ENCODE measurements around the gene GSTM3. TPM values are rescaled to one million over a fixed set of nuclear protein-coding genes. Genes with fewer than 3 reads are reported as not detected.

The GSTM3 gene
- total RNA-seq, 1 experiment from 2014 or later = not detected

- peak; percentile 17 for DNase-seq (ENCODE audit: unreplicated experiment)
- ChIA-PET CTCF (interaction anchor here (0.8 to 1.5 kb wide), 3 partner anchors 120 to 221 kb away, joined by 3 to 8 read pairs (median 6); no protein-coding TSS in a partner anchor), POLR2A (no interaction called here)
- TF ChIP-seq CTCF (IDR thresholded peaks at IDR 0.05; ENCODE audit: unreplicated experiment) = no peak
- intact Hi-C loops (cut with micrococcal nuclease) = no loop called here
- Mint-ChIP-seq H3K4me1 (ENCODE audit: insufficient read depth, unreplicated experiment) (no peaks in the 10 kb centered on the region), H3K9me3 (ENCODE audit: unreplicated experiment) (no peaks in the 10 kb centered on the region), H3K4me3 (ENCODE audit: unreplicated experiment) (no peak overlapping the region), H3K27ac (ENCODE audit: low read depth, unreplicated experiment) (no peak overlapping the region), H3K27me3 (ENCODE audit: insufficient read depth, unreplicated experiment) (no peaks in the 10 kb centered on the region), H3K36me3 (ENCODE audit: insufficient read depth, unreplicated experiment) (no peaks in the 10 kb centered on the region)
- BruUV-seq (replicated peaks) = no TSS peak
Observed at GRCh38 chr1:109762821-109763645, 22.2 kb upstream of the GSTM3 start.

GRCh38 chr1:109762039-109762585 lies 21.3 kb upstream of the GSTM3 start:
- H3K27ac Mint-ChIP-seq (ENCODE audit: low read depth, unreplicated experiment) = no peak overlapping the region
- no peak overlapping the region for H3K4me3 Mint-ChIP-seq (ENCODE audit: unreplicated experiment)
- POLR2A ChIA-PET = no interaction called here

GRCh38 chr1:109761227-109762038 lies 20.6 kb upstream of the GSTM3 start:
- Mint-ChIP-seq H3K4me1 (ENCODE audit: insufficient read depth, unreplicated experiment) (no peaks in the 10 kb centered on the region), H3K4me3 (ENCODE audit: unreplicated experiment) (no peak overlapping the region), H3K27ac (ENCODE audit: low read depth, unreplicated experiment) (no peak overlapping the region), H3K9me3 (ENCODE audit: unreplicated experiment) (no peaks in the 10 kb centered on the region), H3K36me3 (ENCODE audit: insufficient read depth, unreplicated experiment) (no peaks in the 10 kb centered on the region), H3K27me3 (ENCODE audit: insufficient read depth, unreplicated experiment) (no peaks in the 10 kb centered on the region)
- ChIA-PET POLR2A (no interaction called here), CTCF (interaction anchor here (0.7 to 1.5 kb wide), 3 partner anchors 16 to 124 kb away, joined by 3 to 8 read pairs (median 5); no protein-coding TSS in a partner anchor)
- BruUV-seq (replicated peaks) = no TSS peak
- TF ChIP-seq CTCF (IDR thresholded peaks at IDR 0.05; ENCODE audit: unreplicated experiment) = no peak
- no peak for DNase-seq (ENCODE audit: unreplicated experiment)
- intact Hi-C loops (cut with micrococcal nuclease) = no loop called here

More at GRCh38 chr1:109762039-109762585, 21.3 kb upstream of the GSTM3 start:
- no TSS peak for BruUV-seq (replicated peaks)
- CTCF ChIA-PET = interaction anchor here (0.7 to 1.5 kb wide), 4 partner anchors 15 to 222 kb away, joined by 3 to 8 read pairs (median 6); no protein-coding TSS in a partner anchor
- H3K36me3 Mint-ChIP-seq (ENCODE audit: insufficient read depth, unreplicated experiment) = no peaks in the 10 kb centered on the region
- TF ChIP-seq CTCF (IDR thresholded peaks at IDR 0.05; ENCODE audit: unreplicated experiment) = no peak
- no peak for DNase-seq (ENCODE audit: unreplicated experiment)
- H3K4me1 Mint-ChIP-seq (ENCODE audit: insufficient read depth, unreplicated experiment) = no peaks in the 10 kb centered on the region
- H3K27me3 Mint-ChIP-seq (ENCODE audit: insufficient read depth, unreplicated experiment) = no peaks in the 10 kb centered on the region
- intact Hi-C loops (cut with micrococcal nuclease) = no loop called here
- no peaks in the 10 kb centered on the region for H3K9me3 Mint-ChIP-seq (ENCODE audit: unreplicated experiment)
